Measurements from ENCODE around the gene SNRNP25. TPM values are rescaled to one million over a fixed set of nuclear protein-coding genes. Genes with fewer than 3 reads are reported as not detected.

The SNRNP25 gene
- total and polyA plus RNA-seq, 9 of the 15 experiments (the other 6 are each of a cell fraction or from before 2014, with no cell fraction given), result 59.0 to 176 (median 108) TPM

DNA sequence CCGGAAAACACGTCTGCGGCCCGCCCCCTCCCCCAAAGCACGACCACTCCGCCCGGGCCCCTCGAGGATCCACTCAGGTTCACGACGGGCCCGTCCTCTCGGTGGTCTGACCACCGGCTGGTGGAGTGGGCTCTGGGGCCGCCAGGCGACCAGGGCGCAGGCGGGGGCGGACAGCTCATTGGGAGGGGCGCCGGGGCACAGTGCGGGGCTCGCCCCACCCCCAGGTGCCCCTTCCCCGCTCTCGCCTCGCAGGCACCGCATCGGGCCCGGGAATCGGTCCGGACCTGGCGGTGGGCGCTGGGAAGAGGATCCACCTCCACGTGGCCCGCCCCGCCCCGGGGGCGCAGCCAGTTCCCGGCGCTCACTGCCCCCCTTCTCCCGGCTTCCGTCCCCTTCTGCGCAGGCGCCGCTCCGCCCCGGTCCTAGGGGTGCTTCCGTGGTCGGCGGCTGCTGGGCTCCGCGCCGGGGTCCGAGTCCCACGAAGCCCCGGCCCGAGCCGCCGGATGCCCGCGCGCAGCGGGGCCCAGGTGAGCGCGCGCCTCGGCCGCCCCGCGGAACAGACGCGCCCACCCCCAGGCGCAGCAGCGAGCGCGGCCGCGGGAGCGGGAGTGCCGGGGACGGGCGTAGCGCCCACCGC, 24.3 kb downstream of the SNRNP25 start, which contains the start of gene MPG (continued):
- TF ChIP-seq, protein P1, sequence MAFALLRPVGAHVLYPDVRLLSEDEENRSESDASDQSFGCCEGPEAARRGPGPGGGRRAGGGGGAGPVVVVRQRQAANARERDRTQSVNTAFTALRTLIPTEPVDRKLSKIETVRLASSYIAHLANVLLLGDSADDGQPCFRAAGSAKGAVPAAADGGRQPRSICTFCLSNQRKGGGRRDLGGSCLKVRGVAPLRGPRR (CRISPR knock-in tag; IDR thresholded peaks at IDR 0.05), result no peak
- TF ChIP-seq ZNF3 (CRISPR knock-in tag; IDR thresholded peaks at IDR 0.05) (no peak), ZBTB17 (CRISPR knock-in tag; IDR thresholded peaks at IDR 0.05) (no peak), MTA1 (IDR thresholded peaks at IDR 0.05; ENCODE audit: borderline replicate concordance) (no peak), TFAM (CRISPR knock-in tag; conservative IDR thresholded peaks at IDR 0.05) (no peak), LEF1 (IDR thresholded peaks at IDR 0.05) (no peak), TCF7 (IDR thresholded peaks at IDR 0.05; ENCODE audit: borderline replicate concordance) (no peak), MECOM (CRISPR knock-in tag; IDR thresholded peaks at IDR 0.05) (no peak), BRCA1 (IDR thresholded peaks at IDR 0.05) (no peak), BRCA1 (CRISPR knock-in tag; IDR thresholded peaks at IDR 0.05) (0 out of 2 replicates have a peak, but pooled peaks have one; percentile 38)
- TF ChIP-seq, protein P2, sequence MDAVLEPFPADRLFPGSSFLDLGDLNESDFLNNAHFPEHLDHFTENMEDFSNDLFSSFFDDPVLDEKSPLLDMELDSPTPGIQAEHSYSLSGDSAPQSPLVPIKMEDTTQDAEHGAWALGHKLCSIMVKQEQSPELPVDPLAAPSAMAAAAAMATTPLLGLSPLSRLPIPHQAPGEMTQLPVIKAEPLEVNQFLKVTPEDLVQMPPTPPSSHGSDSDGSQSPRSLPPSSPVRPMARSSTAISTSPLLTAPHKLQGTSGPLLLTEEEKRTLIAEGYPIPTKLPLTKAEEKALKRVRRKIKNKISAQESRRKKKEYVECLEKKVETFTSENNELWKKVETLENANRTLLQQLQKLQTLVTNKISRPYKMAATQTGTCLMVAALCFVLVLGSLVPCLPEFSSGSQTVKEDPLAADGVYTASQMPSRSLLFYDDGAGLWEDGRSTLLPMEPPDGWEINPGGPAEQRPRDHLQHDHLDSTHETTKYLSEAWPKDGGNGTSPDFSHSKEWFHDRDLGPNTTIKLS (IDR thresholded peaks at IDR 0.05; ENCODE audit: borderline replicate concordance, low read depth), result peak; percentile 57
- TF ChIP-seq, protein P3, sequence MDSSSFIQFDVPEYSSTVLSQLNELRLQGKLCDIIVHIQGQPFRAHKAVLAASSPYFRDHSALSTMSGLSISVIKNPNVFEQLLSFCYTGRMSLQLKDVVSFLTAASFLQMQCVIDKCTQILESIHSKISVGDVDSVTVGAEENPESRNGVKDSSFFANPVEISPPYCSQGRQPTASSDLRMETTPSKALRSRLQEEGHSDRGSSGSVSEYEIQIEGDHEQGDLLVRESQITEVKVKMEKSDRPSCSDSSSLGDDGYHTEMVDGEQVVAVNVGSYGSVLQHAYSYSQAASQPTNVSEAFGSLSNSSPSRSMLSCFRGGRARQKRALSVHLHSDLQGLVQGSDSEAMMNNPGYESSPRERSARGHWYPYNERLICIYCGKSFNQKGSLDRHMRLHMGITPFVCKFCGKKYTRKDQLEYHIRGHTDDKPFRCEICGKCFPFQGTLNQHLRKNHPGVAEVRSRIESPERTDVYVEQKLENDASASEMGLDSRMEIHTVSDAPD (CRISPR knock-in tag; IDR thresholded peaks at IDR 0.05), result no peak
- TF ChIP-seq, protein P4, sequence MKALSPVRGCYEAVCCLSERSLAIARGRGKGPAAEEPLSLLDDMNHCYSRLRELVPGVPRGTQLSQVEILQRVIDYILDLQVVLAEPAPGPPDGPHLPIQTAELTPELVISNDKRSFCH (CRISPR knock-in tag; IDR thresholded peaks at IDR 0.05), result no peak
- TF ChIP-seq, protein P4 (tag; IDR thresholded peaks at IDR 0.05), result no peak
- TF ChIP-seq, protein P5, sequence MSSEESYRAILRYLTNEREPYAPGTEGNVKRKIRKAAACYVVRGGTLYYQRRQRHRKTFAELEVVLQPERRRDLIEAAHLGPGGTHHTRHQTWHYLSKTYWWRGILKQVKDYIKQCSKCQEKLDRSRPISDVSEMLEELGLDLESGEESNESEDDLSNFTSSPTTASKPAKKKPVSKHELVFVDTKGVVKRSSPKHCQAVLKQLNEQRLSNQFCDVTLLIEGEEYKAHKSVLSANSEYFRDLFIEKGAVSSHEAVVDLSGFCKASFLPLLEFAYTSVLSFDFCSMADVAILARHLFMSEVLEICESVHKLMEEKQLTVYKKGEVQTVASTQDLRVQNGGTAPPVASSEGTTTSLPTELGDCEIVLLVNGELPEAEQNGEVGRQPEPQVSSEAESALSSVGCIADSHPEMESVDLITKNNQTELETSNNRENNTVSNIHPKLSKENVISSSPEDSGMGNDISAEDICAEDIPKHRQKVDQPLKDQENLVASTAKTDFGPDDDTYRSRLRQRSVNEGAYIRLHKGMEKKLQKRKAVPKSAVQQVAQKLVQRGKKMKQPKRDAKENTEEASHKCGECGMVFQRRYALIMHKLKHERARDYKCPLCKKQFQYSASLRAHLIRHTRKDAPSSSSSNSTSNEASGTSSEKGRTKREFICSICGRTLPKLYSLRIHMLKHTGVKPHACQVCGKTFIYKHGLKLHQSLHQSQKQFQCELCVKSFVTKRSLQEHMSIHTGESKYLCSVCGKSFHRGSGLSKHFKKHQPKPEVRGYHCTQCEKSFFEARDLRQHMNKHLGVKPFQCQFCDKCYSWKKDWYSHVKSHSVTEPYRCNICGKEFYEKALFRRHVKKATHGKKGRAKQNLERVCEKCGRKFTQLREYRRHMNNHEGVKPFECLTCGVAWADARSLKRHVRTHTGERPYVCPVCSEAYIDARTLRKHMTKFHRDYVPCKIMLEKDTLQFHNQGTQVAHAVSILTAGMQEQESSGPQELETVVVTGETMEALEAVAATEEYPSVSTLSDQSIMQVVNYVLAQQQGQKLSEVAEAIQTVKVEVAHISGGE (CRISPR knock-in tag; IDR thresholded peaks at IDR 0.05), result no peak; a peak in 1 of 6 replicates
- TF ChIP-seq, protein P6, sequence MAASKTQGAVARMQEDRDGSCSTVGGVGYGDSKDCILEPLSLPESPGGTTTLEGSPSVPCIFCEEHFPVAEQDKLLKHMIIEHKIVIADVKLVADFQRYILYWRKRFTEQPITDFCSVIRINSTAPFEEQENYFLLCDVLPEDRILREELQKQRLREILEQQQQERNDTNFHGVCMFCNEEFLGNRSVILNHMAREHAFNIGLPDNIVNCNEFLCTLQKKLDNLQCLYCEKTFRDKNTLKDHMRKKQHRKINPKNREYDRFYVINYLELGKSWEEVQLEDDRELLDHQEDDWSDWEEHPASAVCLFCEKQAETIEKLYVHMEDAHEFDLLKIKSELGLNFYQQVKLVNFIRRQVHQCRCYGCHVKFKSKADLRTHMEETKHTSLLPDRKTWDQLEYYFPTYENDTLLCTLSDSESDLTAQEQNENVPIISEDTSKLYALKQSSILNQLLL (CRISPR knock-in tag; IDR thresholded peaks at IDR 0.05; ENCODE audit: borderline replicate concordance), result no peak
- TF ChIP-seq, protein P7, sequence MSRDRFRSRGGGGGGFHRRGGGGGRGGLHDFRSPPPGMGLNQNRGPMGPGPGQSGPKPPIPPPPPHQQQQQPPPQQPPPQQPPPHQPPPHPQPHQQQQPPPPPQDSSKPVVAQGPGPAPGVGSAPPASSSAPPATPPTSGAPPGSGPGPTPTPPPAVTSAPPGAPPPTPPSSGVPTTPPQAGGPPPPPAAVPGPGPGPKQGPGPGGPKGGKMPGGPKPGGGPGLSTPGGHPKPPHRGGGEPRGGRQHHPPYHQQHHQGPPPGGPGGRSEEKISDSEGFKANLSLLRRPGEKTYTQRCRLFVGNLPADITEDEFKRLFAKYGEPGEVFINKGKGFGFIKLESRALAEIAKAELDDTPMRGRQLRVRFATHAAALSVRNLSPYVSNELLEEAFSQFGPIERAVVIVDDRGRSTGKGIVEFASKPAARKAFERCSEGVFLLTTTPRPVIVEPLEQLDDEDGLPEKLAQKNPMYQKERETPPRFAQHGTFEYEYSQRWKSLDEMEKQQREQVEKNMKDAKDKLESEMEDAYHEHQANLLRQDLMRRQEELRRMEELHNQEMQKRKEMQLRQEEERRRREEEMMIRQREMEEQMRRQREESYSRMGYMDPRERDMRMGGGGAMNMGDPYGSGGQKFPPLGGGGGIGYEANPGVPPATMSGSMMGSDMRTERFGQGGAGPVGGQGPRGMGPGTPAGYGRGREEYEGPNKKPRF (IDR thresholded peaks at IDR 0.05; ENCODE audit: low read depth, low read length), result no peak
